T-cell (primary cell): ENCODE measurements around the gene CXADR. TPM values are rescaled to one million over a fixed set of nuclear protein-coding genes. Genes with fewer than 3 reads are reported as not detected.

Source experiments
- ATAC-seq, 4 experiments: fragments of 200-7000 bp in 3 of 4; fragments of 150-1000 bp in 1 of 4; cut with Tn5 transposase; replicated peaks in 1 of 4; 1 replicate in 3 of 4; 2 replicates in 1 of 4; pipeline ENCODE4 v1.10.0; 2021; ENCODE audit warnings: moderate library complexity in 3 of 4, mild to moderate bottlenecking in 2 of 4, moderate number of reproducible peaks in 1 of 4
- CTCF ChIA-PET, 2 donors: fragments of 300-600 bp; sonication (Branson Sonifier 250); formaldehyde crosslinking; loops; one replicate each; lab custom pipeline; 2022; ENCODE audit warnings: antibody characterized with exemption in 2 of 2; lab: Charles Lee
- POLR2A ChIA-PET, 2 donors: fragments of 300-600 bp; sonication (Branson Sonifier 250); formaldehyde crosslinking; loops; one replicate each; lab custom pipeline; 2022; ENCODE audit warnings: antibody characterized with exemption in 2 of 2; lab: Charles Lee
- DNase-seq, 35 experiments: peaks; one replicate each; pipeline versions ENCODE4 v3.0.0 to v3.0.0-alpha.2; 2013 to 2023
- H3K27ac ChIP-seq: one replicate; pipeline ENCODE4 v1.5.1; 2013; ENCODE audit warnings: low read length
- H3K27me3 ChIP-seq, 2 experiments: replicated peaks in 1 of 2; 1 replicate in 1 of 2; 2 replicates in 1 of 2; pipeline versions ENCODE4 v1.6.1 to v1.7.0; 2013; ENCODE audit warnings: low read length in 1 of 2, mixed read lengths in 1 of 2; ENCODE audit not compliant: control insufficient read depth in 2 of 2, insufficient read depth in 2 of 2; ENCODE audit errors: extremely low read depth in 1 of 2
- H3K36me3 ChIP-seq, 2 donors: 1 replicate in 1 of 2; 2 replicates in 1 of 2; pipeline versions ENCODE4 v1.6.1 to v1.7.0; 2013; ENCODE audit warnings: low read length in 1 of 2; ENCODE audit not compliant: control insufficient read depth in 2 of 2, insufficient read depth in 1 of 2; ENCODE audit errors: extremely low read depth in 1 of 2
- H3K4me1 ChIP-seq, 2 experiments: 1 replicate in 1 of 2; 2 replicates in 1 of 2; pipeline versions ENCODE4 v1.6.1 to v1.7.0; 2013; ENCODE audit warnings: low read length in 2 of 2, mixed read lengths in 1 of 2; ENCODE audit not compliant: insufficient read depth in 2 of 2, control insufficient read depth in 1 of 2; ENCODE audit errors: extremely low read depth in 1 of 2
- H3K4me3 ChIP-seq, 2 donors: 1 replicate in 1 of 2; 2 replicates in 1 of 2; pipeline versions ENCODE4 v1.5.1 to v1.7.0; 2013; ENCODE audit warnings: mild to moderate bottlenecking in 2 of 2, low read length in 1 of 2, moderate library complexity in 1 of 2; ENCODE audit not compliant: control insufficient read depth in 1 of 2; ENCODE audit errors: extremely low read depth in 1 of 2
- H3K9me3 ChIP-seq: 2 replicates; pipeline ENCODE4 v1.7.0; 2013
- H3K27ac Mint-ChIP-seq, 2 donors: one replicate each; pipeline ENCODE4 v1.8.0; 2020 to 2021; ENCODE audit warnings: mild to moderate bottlenecking in 2 of 2, mixed read lengths in 2 of 2
- H3K27me3 Mint-ChIP-seq, 2 donors: one replicate each; pipeline ENCODE4 v1.8.0; 2021 to 2022; ENCODE audit warnings: mixed read lengths in 2 of 2
- H3K36me3 Mint-ChIP-seq: one replicate; pipeline ENCODE4 v1.8.0; 2021; ENCODE audit warnings: mixed read lengths
- H3K4me1 Mint-ChIP-seq, 3 donors: one replicate each; pipeline ENCODE4 v1.8.0; 2020 to 2022; ENCODE audit warnings: mixed read lengths in 3 of 3, mild to moderate bottlenecking in 1 of 3
- H3K4me3 Mint-ChIP-seq, 3 donors: one replicate each; pipeline ENCODE4 v1.8.0; 2020 to 2022; ENCODE audit warnings: mild to moderate bottlenecking in 3 of 3, mixed read lengths in 3 of 3, moderate library complexity in 3 of 3
- H3K9me3 Mint-ChIP-seq, 3 donors: one replicate each; pipeline ENCODE4 v1.8.0; 2020 to 2022; ENCODE audit warnings: mixed read lengths in 3 of 3
- WGBS: methylation state at CpG from one replicate; pipeline ENCODE4 v1.1.5; 2013; ENCODE audit warnings: missing lambda C conversion rate; ENCODE audit not compliant: insufficient coverage; 5-methylcytosine and 5-hydroxymethylcytosine counted together
- total RNA-seq, 35 experiments: library from RNA in 6 of 35; stranded (reverse) in 6 of 35; fragments of 120-200 nt in 1 of 35; gene quantifications; one replicate each; pipeline versions ENCODE4 v1.2.1 to v1.2.4 and lab custom pipeline; 2013 to 2026

CXADR gene
- total RNA-seq, 5 donors from 2014 or later (not counting 1 experiment from before 2014, with no cell fraction given): 0.35 to 0.95 (median 0.82) TPM

DNA sequence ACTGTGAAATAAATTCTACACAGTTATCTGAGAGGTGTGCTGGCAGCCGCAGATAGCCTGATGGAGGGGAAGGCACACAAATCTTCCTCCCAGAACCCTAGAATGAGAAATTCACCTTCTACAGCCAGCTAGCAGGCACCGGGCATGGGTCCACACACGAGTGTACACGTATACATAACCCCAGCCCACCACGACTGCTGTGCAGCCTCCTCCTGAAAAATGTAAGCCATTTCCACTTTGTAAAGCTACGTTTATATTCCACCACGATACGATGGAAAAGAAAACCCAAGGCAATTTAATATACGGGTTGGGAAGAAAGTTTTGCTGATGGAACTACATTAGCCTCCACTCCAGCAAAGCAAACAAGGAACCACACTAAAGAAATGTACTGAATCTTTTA, 98.1 kb downstream of the CXADR start:
- no peaks in the 10 kb centered on the region for H3K27me3 ChIP-seq
- H3K27me3 Mint-ChIP-seq: no peaks in the 10 kb centered on the region
- H3K27ac Mint-ChIP-seq: peak overlapping the region; percentile 97
- peaks cover 0 to 5% of the 10 kb centered on the region in 2 donors for H3K36me3 ChIP-seq
- peaks cover 18% of the 10 kb centered on the region for H3K36me3 Mint-ChIP-seq
- WGBS: no CpG with 5 or more reads among the region's 9 CpGs
- ATAC-seq (no peak), DNase-seq (no peak)
- ChIA-PET POLR2A (interaction anchor here in 1 of 2 donors (0.9 to 1.3 kb wide), 3 partner anchors 10 to 208 kb away, joined by 3 read pairs; no protein-coding TSS in a partner anchor), CTCF (interaction anchor here (0.9 to 1.7 kb wide), 4 partner anchors 25 to 314 kb away, joined by 3 to 5 read pairs (median 4); no protein-coding TSS in a partner anchor)
- peaks cover 32 to 42% (median 36%) of the 10 kb centered on the region in 3 donors for H3K4me1 Mint-ChIP-seq
- H3K4me1 ChIP-seq: peaks cover 9 to 14% of the 10 kb centered on the region in 2 experiments
- peak overlapping the region; percentile 81 to 94 (median 94) for H3K4me3 Mint-ChIP-seq
- H3K9me3 Mint-ChIP-seq: no peaks in the 10 kb centered on the region
- H3K4me3 ChIP-seq: peak overlapping the region in 1 of 2 donors; percentile 92
- H3K9me3 ChIP-seq: no peaks in the 10 kb centered on the region
- peak overlapping the region; percentile 83 for H3K27ac ChIP-seq

DNA sequence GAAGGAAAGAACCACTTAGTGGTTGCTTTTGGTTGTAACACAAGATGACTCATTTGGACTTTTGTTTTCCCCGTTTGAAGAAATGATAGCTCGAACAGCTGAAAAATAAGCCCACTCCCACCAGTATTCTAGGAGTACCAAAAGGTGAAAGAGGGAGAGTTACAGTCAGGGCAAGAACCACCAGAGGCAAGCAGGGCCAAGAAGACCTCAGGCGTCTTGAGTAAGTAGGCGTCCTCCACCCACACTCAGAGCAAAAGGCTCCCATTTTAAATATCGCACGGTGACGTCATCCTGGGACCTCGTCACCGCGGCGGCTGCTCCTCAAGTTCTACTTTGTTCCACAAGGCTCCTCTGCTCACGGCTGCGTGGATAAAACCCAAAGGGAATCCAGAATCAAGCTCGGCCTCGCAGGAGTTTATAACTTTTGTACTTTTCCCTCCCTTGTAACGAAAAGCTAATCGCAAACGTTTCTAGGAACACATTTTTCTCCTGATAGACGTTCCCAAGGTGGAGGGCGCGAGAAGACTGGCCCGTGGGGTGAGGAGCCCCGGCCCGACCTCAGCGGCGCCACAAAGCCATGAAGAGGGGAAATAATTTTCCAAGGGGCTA, 98.7 kb downstream of the CXADR start:
- H3K4me3 ChIP-seq: peak overlapping the region; percentile 92 to 99
- H3K27me3 ChIP-seq: no peaks in the 10 kb centered on the region
- ChIA-PET POLR2A (interaction anchor here in 1 of 2 donors (1.0 to 1.2 kb wide), 3 partner anchors 10 to 207 kb away, joined by 3 to 9 read pairs (median 3); no protein-coding TSS in a partner anchor), CTCF (interaction anchor here (0.9 to 1.1 kb wide), 2 partner anchors 26 to 225 kb away, joined by 3 to 4 read pairs; no protein-coding TSS in a partner anchor)
- H3K4me1 ChIP-seq: peaks cover 9 to 14% of the 10 kb centered on the region in 2 experiments
- peak overlapping the region; percentile 83 for H3K27ac ChIP-seq
- no peaks in the 10 kb centered on the region for H3K9me3 ChIP-seq
- under 1% methylated on average over 22 of the region's 26 CpGs for WGBS
- no peaks in the 10 kb centered on the region for H3K9me3 Mint-ChIP-seq
- H3K36me3 ChIP-seq: peaks cover 0 to 5% of the 10 kb centered on the region in 2 donors
- H3K27me3 Mint-ChIP-seq: no peaks in the 10 kb centered on the region
- peak overlapping the region; percentile 81 to 94 (median 94) for H3K4me3 Mint-ChIP-seq
- DNase-seq (peak; percentile 35 to 90 (median 74)), ATAC-seq (peak; percentile 50 to 71 (median 54))
- peaks cover 18% of the 10 kb centered on the region for H3K36me3 Mint-ChIP-seq
- peak overlapping the region; percentile 97 for H3K27ac Mint-ChIP-seq
- H3K4me1 Mint-ChIP-seq: peaks cover 32 to 42% (median 36%) of the 10 kb centered on the region in 3 donors

DNA sequence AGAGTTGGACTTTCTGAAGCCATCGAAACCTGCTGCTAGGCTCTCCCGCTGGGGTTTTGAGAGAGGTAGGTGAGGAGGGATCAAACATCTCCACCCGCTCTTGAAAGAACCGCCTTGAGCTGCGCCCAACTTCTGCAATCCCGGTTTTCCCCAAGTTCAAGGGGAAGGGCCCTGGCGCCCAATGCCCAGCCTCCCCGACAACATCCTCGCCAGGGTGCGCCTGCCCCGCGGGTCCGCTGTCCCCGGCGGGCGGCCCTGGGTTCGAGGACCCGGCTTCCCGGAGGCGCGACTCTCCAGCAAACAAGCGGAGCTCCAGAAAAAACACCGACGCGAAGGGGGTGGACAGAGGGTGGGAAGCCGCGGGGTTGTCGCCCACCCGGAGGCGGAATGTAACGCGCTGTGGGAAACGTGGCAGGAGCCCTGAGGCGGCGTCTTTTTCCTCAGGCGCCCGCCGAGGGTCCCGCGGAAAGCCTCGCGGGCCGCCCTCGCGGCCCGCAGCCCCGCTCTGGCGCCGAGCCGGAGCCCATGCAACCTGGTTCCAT, 99.3 kb downstream of the CXADR start:
- peaks cover 9 to 14% of the 10 kb centered on the region in 2 experiments for H3K4me1 ChIP-seq
- ChIA-PET CTCF (interaction anchor here in 1 of 2 donors (1.1 kb wide), 1 partner anchor 26 kb away, joined by 4 read pairs; no protein-coding TSS in a partner anchor), POLR2A (interaction anchor here in 1 of 2 donors (1.0 to 1.2 kb wide), 3 partner anchors 10 to 206 kb away, joined by 3 to 9 read pairs (median 3); no protein-coding TSS in a partner anchor)
- peak in 3 of 4 experiments; percentile 1 to 5 (median 3) for ATAC-seq
- WGBS: under 1% methylated on average over 47 of the region's 50 CpGs
- peak overlapping the region; percentile 83 for H3K27ac ChIP-seq
- peaks cover 0 to 5% of the 10 kb centered on the region in 2 donors for H3K36me3 ChIP-seq
- peak overlapping the region; percentile 97 for H3K27ac Mint-ChIP-seq
- H3K27me3 Mint-ChIP-seq: no peaks in the 10 kb centered on the region
- no peaks in the 10 kb centered on the region for H3K9me3 Mint-ChIP-seq
- peaks cover 18% of the 10 kb centered on the region for H3K36me3 Mint-ChIP-seq
- no peaks in the 10 kb centered on the region for H3K9me3 ChIP-seq
- peaks cover 31 to 42% (median 36%) of the 10 kb centered on the region in 3 donors for H3K4me1 Mint-ChIP-seq
- DNase-seq: peak in 21 of 35 experiments; percentile 0 to 52 (median 7)
- H3K4me3 Mint-ChIP-seq: peak overlapping the region; percentile 81 to 94 (median 94)
- H3K27me3 ChIP-seq: no peaks in the 10 kb centered on the region
- peak overlapping the region; percentile 92 to 99 for H3K4me3 ChIP-seq

DNA sequence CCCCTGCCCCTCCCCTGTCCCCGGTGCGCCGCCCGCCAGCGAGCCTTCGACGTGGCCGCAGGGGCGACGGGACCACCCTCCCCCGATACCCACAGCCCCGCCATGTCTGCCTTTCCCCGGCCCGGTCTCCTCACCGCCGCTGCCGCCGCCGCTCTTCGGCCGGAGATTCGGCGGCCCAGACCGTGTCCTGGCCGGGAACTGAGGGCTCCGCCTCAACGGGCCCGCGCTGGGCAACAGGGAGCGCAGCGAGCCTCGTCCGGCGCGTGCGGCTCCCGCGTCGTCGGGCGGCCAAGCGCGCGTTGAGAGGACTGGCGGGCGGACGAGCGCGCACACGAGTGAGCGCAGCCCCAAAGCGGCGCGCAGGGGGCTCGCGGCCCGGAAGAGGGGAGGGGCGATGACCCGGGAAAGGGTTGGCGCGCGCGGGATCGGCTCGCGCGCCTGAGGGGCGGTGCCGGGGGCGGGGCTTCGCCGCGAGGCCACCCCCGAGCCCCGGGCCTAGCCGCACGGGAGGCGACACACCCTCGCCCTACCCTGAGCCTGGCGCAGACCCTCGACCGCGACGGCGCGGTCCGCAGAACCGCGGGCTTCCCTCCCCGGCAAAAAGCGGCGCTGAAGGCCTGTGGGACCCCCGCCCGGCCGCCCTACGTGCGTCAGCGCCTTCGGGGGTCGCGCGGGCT, 99.9 kb downstream of the CXADR start, which contains the start of gene BTG3:
Gene BTG3 (minus strand): TSS at position 337 of the 677 bp plus-strand sequence. CDS start 3,757 bp downstream, outside the sequence.
- CTCF ChIA-PET: no interaction called here
- Mint-ChIP-seq H3K27ac (peak within 1 kb of the TSS; percentile 97), H3K4me1 (peaks cover 26 to 36% (median 32%) of the 10 kb centered on the region in 3 donors), H3K9me3 (no peaks in the 10 kb centered on the region), H3K36me3 (peaks cover 14% of the 10 kb centered on the region), H3K27me3 (no peaks in the 10 kb centered on the region), H3K4me3 (peak within 1 kb of the TSS; percentile 81 to 94 (median 94))
- peaks cover 8 to 14% of the 10 kb centered on the region in 2 experiments for H3K4me1 ChIP-seq
- H3K9me3 ChIP-seq: no peaks in the 10 kb centered on the region
- H3K4me3 ChIP-seq: peak within 1 kb of the TSS; percentile 92 to 99
- peak within 1 kb of the TSS; percentile 83 for H3K27ac ChIP-seq
- peaks cover 0 to 4% of the 10 kb centered on the region in 2 donors for H3K36me3 ChIP-seq
- peak; percentile 61 to 90 (median 77) for DNase-seq
- ATAC-seq: peak; percentile 81 to 86 (median 86)
- H3K27me3 ChIP-seq: no peaks in the 10 kb centered on the region
- POLR2A ChIA-PET: interaction anchor here in 1 of 2 donors (1.0 kb wide), 1 partner anchor 37 kb away, joined by 3 read pairs; no protein-coding TSS in a partner anchor
- 2% methylated on average over 102 of the region's 102 CpGs for WGBS

DNA sequence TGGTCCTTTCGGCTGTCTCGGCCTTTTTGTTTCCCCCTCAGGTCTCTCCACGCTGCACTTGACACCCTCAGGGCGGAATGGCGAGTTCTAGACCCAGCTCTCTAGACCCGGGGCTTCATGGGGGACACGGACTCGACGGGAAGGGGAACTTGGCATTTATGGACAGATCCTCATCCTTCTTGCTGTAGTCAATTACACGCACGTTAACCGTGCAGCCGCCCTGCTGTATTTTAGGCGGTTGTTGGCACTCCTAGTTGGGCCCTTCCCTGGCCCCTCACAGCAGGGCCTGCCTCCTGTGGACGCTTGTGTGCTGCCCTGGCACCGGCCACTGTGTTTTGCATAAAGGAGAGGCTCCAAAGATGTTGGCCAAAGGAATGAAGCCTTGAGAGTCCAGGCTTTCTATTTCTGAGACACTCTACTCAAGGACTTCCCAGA, 100.4 kb downstream of the CXADR start:
- DNase-seq (peak in 8 of 35 experiments; percentile 0 to 38 (median 2)), ATAC-seq (peak in 1 of 4 experiments; percentile 2)
- Histone ChIP-seq H3K4me3 (peak overlapping the region; percentile 47 to 57), H3K4me1 (peaks cover 8 to 14% of the 10 kb centered on the region in 2 experiments), H3K36me3 (no peaks in the 10 kb centered on the region), H3K27ac (peak overlapping the region; percentile 57), H3K27me3 (no peaks in the 10 kb centered on the region), H3K9me3 (no peaks in the 10 kb centered on the region)
- Mint-ChIP-seq H3K4me1 (peaks cover 24 to 31% (median 27%) of the 10 kb centered on the region in 3 donors), H3K27ac (peak overlapping the region; percentile 72 to 82), H3K4me3 (peak overlapping the region; percentile 77 to 83 (median 81)), H3K36me3 (peaks cover 9% of the 10 kb centered on the region), H3K27me3 (no peaks in the 10 kb centered on the region), H3K9me3 (no peaks in the 10 kb centered on the region)
- ChIA-PET POLR2A (no interaction called here), CTCF (no interaction called here)
- WGBS: 69% methylated on average over 14 of the region's 16 CpGs
